ENCODE measurements around the gene LENEP.

LENEP gene

DNA sequence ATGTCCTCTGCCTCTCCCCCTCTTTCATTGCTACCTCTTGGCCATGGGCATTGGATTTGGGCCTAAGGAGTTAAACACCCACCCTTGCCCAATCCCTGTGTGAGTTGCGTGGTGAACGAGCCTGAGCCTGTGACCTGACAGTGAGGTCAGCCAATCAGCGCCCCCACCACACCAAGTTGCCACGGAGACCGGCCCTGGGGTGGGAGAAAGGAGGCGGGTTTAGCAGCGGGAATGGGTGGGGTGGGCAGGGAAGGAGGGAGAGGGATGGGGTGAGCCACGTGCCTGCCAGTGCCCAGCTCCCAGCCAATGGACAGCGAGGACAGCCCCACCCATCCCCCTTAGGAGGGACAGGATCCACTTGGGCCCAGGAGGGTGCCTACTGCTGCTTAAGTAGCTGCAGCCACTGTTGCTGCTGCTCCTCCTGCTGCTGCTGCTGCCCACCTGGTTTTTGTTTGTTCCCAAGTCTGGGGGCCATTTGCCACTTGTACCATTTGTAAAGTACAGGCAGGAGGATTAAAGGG is 18.7 kb downstream of the LENEP start:
- WGBS (ENCODE audit: insufficient coverage, insufficient read length): no CpG with 5 or more reads among the region's 9 CpGs
- Histone ChIP-seq H3K27ac (ENCODE audit: low read length) (no peak overlapping the region), H3K36me3 (ENCODE audit: control insufficient read depth, insufficient read depth, low read length) (peaks cover 9% of the 10 kb centered on the region; the same call in 1 of the 2 replicates), H3K4me1 (ENCODE audit: control insufficient read depth, insufficient read depth, low read length) (peaks cover 17% of the 10 kb centered on the region), H3K27me3 (ENCODE audit: control insufficient read depth, insufficient read depth, low read length) (no peaks in the 10 kb centered on the region), H3K4me3 (ENCODE audit: low read length) (no peak overlapping the region), H3K9me3 (ENCODE audit: control insufficient read depth, insufficient read depth, low read length) (no peaks in the 10 kb centered on the region)
- DNase-seq (ENCODE audit: low read depth, low spot score): peak; percentile 87

GRCh38 chr1:155012776-155013602 is 19.6 kb downstream of the LENEP start:
- Histone ChIP-seq H3K27me3 (ENCODE audit: control insufficient read depth, insufficient read depth, low read length) (no peaks in the 10 kb centered on the region), H3K4me1 (ENCODE audit: control insufficient read depth, insufficient read depth, low read length) (peaks cover 19% of the 10 kb centered on the region), H3K9me3 (ENCODE audit: control insufficient read depth, insufficient read depth, low read length) (no peaks in the 10 kb centered on the region), H3K27ac (ENCODE audit: low read length) (no peak overlapping the region), H3K36me3 (ENCODE audit: control insufficient read depth, insufficient read depth, low read length) (peaks cover 9% of the 10 kb centered on the region; the same call in 1 of the 2 replicates), H3K4me3 (ENCODE audit: low read length) (no peak overlapping the region)
- no peak for DNase-seq (ENCODE audit: low read depth, low spot score)
- WGBS (ENCODE audit: insufficient coverage, insufficient read length): no CpG with 5 or more reads among the region's 3 CpGs

- Histone ChIP-seq H3K4me1 (ENCODE audit: control insufficient read depth, insufficient read depth, low read length) (peaks cover 14% of the 10 kb centered on the region), H3K9me3 (ENCODE audit: control insufficient read depth, insufficient read depth, low read length) (no peaks in the 10 kb centered on the region), H3K4me3 (ENCODE audit: low read length) (no peak overlapping the region), H3K36me3 (ENCODE audit: control insufficient read depth, insufficient read depth, low read length) (peaks cover 9% of the 10 kb centered on the region; the same call in 1 of the 2 replicates), H3K27ac (ENCODE audit: low read length) (no peak overlapping the region), H3K27me3 (ENCODE audit: control insufficient read depth, insufficient read depth, low read length) (no peaks in the 10 kb centered on the region)
- no CpG with 5 or more reads among the region's 8 CpGs for WGBS (ENCODE audit: insufficient coverage, insufficient read length)
- no peak for DNase-seq (ENCODE audit: low read depth, low spot score)
These were observed 20.2 kb downstream of the LENEP start for GRCh38 chr1:155013632-155014031.

- Histone ChIP-seq H3K4me3 (ENCODE audit: low read length) (no peak overlapping the region), H3K36me3 (ENCODE audit: control insufficient read depth, insufficient read depth, low read length) (peaks cover 9% of the 10 kb centered on the region; the same call in 1 of the 2 replicates), H3K9me3 (ENCODE audit: control insufficient read depth, insufficient read depth, low read length) (no peaks in the 10 kb centered on the region), H3K27me3 (ENCODE audit: control insufficient read depth, insufficient read depth, low read length) (no peaks in the 10 kb centered on the region), H3K27ac (ENCODE audit: low read length) (no peak overlapping the region), H3K4me1 (ENCODE audit: control insufficient read depth, insufficient read depth, low read length) (peaks cover 5% of the 10 kb centered on the region)
- no peak for DNase-seq (ENCODE audit: low read depth, low spot score)
- WGBS (ENCODE audit: insufficient coverage, insufficient read length): no CpG with 5 or more reads among the region's 31 CpGs
These were observed 21.5 kb downstream of the LENEP start for GRCh38 chr1:155014709-155015508.

GRCh38 chr1:155015527-155016230 is 22.3 kb downstream of the LENEP start:
- Histone ChIP-seq H3K36me3 (ENCODE audit: control insufficient read depth, insufficient read depth, low read length) (peaks cover 9% of the 10 kb centered on the region; the same call in 1 of the 2 replicates), H3K27ac (ENCODE audit: low read length) (no peak overlapping the region), H3K4me1 (ENCODE audit: control insufficient read depth, insufficient read depth, low read length) (peaks cover 4% of the 10 kb centered on the region), H3K27me3 (ENCODE audit: control insufficient read depth, insufficient read depth, low read length) (no peaks in the 10 kb centered on the region), H3K4me3 (ENCODE audit: low read length) (no peak overlapping the region), H3K9me3 (ENCODE audit: control insufficient read depth, insufficient read depth, low read length) (no peaks in the 10 kb centered on the region)
- WGBS (ENCODE audit: insufficient coverage, insufficient read length): no CpG with 5 or more reads among the region's 16 CpGs
- DNase-seq (ENCODE audit: low read depth, low spot score): no peak

DNA sequence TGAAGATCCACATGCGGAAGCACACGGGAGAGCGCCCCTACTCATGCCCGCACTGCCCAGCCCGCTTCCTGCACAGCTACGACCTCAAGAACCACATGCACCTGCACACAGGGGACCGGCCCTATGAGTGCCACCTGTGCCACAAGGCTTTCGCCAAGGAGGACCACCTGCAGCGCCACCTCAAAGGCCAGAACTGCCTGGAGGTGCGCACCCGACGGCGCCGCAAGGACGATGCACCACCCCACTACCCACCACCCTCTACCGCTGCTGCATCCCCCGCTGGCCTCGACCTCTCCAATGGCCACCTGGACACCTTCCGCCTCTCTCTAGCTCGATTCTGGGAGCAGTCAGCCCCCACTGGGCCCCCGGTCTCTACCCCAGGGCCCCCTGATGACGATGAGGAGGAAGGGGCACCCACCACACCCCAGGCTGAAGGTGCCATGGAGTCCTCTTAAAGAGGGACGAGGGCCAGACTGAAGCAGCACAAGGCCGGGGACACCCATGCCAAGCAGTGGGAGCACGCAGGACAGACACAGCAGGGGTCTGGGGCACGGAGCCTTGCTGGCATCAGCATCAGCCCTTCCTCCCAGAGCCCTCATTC is 22.9 kb downstream of the LENEP start:
- Histone ChIP-seq H3K36me3 (ENCODE audit: control insufficient read depth, insufficient read depth, low read length) (peaks cover 9% of the 10 kb centered on the region; the same call in 1 of the 2 replicates), H3K4me3 (ENCODE audit: low read length) (no peak overlapping the region), H3K27me3 (ENCODE audit: control insufficient read depth, insufficient read depth, low read length) (no peaks in the 10 kb centered on the region), H3K27ac (ENCODE audit: low read length) (no peak overlapping the region), H3K4me1 (ENCODE audit: control insufficient read depth, insufficient read depth, low read length) (peaks cover 4% of the 10 kb centered on the region), H3K9me3 (ENCODE audit: control insufficient read depth, insufficient read depth, low read length) (no peaks in the 10 kb centered on the region)
- no CpG with 5 or more reads among the region's 26 CpGs for WGBS (ENCODE audit: insufficient coverage, insufficient read length)
- DNase-seq (ENCODE audit: low read depth, low spot score): no peak

DNA sequence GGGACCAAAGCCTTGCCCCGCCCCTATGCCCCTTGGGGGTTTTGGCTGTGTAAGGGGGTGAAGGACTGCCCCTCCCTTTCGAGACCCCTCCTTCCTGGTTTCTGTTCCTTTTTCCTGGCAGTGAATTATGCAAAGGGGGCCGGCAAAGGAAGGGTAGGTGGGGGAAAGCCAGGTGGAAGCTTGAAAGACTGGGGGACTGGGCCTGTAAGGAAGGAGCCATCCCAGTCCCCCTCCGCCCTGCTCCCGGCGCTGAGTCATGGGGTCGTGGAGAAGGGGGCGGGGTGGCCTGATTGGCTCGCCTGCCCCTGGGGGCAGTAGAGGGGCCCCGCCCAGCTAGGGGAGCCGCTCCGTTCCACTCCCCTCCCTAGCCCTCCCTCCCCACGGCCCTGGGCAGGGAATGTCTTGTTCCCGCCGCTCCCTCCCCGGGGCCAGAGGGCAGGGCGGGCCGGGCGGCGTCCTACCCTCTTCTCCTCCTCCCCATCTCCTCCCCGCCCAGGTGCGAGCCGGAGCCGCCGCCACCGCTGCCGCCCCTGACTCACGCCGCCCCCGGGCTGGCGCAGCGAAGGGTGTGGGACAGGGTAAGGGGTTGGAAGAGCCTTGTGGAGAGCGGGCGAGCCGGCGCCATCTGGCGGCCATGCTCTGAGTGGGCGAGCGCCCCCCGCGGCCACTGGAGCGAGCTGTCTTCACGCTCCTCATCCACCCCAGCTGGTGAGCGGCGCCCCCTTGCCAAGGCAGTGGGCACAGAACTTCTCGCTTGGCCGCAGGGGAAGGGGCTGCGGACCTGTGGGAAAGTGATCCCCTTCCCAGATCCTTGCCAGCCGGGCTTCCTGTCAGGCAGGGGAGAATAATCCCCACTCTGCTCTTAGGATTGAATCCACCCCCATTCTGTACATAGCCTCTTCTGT is 23.9 kb downstream of the LENEP start:
- Histone ChIP-seq H3K4me1 (ENCODE audit: control insufficient read depth, insufficient read depth, low read length) (peaks cover 2% of the 10 kb centered on the region), H3K27me3 (ENCODE audit: control insufficient read depth, insufficient read depth, low read length) (no peaks in the 10 kb centered on the region), H3K27ac (ENCODE audit: low read length) (no peak overlapping the region), H3K9me3 (ENCODE audit: control insufficient read depth, insufficient read depth, low read length) (no peaks in the 10 kb centered on the region), H3K4me3 (ENCODE audit: low read length) (peak overlapping the region; percentile 53; the same call in 1 of the 2 replicates), H3K36me3 (ENCODE audit: control insufficient read depth, insufficient read depth, low read length) (peaks cover 9% of the 10 kb centered on the region; the same call in 1 of the 2 replicates)
- WGBS (ENCODE audit: insufficient coverage, insufficient read length): no CpG with 5 or more reads among the region's 49 CpGs
- peak; percentile 77 for DNase-seq (ENCODE audit: low read depth, low spot score)

DNA sequence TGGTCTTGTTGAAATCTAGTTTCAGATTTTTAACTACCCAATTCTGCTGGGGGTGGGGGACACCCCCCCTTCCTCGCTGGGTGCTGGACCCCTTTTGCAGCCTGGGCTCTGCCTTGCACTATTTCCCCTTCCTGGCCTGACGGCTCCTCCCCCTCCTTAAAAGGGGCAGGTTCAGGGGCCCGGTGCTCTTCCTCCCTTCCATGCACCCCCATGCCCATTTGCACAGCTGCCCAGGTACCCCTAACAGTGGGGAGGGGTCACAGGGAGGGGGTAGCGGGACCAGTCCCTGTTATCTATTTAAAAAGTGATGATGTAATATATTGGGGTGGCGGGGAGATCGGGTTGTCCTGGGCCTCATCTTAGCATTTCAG is 24.5 kb downstream of the LENEP start:
- Histone ChIP-seq H3K27me3 (ENCODE audit: control insufficient read depth, insufficient read depth, low read length) (no peaks in the 10 kb centered on the region), H3K36me3 (ENCODE audit: control insufficient read depth, insufficient read depth, low read length) (peaks cover 9% of the 10 kb centered on the region; the same call in 1 of the 2 replicates), H3K4me3 (ENCODE audit: low read length) (no peak overlapping the region; the same call in 1 of the 2 replicates), H3K4me1 (ENCODE audit: control insufficient read depth, insufficient read depth, low read length) (peaks cover 2% of the 10 kb centered on the region), H3K9me3 (ENCODE audit: control insufficient read depth, insufficient read depth, low read length) (no peaks in the 10 kb centered on the region), H3K27ac (ENCODE audit: low read length) (no peak overlapping the region)
- DNase-seq (ENCODE audit: low read depth, low spot score): no peak
- no CpG with 5 or more reads among the region's 6 CpGs for WGBS (ENCODE audit: insufficient coverage, insufficient read length)

GRCh38 chr1:155018617-155019348 is 25.4 kb downstream of the LENEP start:
- H3K4me3 ChIP-seq (ENCODE audit: low read length): no peak overlapping the region
- no peak overlapping the region for H3K27ac ChIP-seq (ENCODE audit: low read length)
- H3K4me1 ChIP-seq (ENCODE audit: control insufficient read depth, insufficient read depth, low read length): peaks cover 2% of the 10 kb centered on the region
- H3K9me3 ChIP-seq (ENCODE audit: control insufficient read depth, insufficient read depth, low read length): no peaks in the 10 kb centered on the region
- peaks cover 9% of the 10 kb centered on the region; the same call in 1 of the 2 replicates for H3K36me3 ChIP-seq (ENCODE audit: control insufficient read depth, insufficient read depth, low read length)
- no peaks in the 10 kb centered on the region for H3K27me3 ChIP-seq (ENCODE audit: control insufficient read depth, insufficient read depth, low read length)
- DNase-seq (ENCODE audit: low read depth, low spot score): no peak
- no CpG with 5 or more reads among the region's 8 CpGs for WGBS (ENCODE audit: insufficient coverage, insufficient read length)
